Stimulated activated naive CD8-positive, alpha-beta T cell treated with anti-CD3 and anti-CD28 coated beads, Interleukin-15, amount 100 ng/mL, for 72 hours (primary cell): ENCODE measurements around the gene GLT8D1.
"Not testable (repeated sequence)": the region's sequence is repeated elsewhere in the genome, so short reads cannot be mapped to it uniquely, and the experiment has no call there.

ENCODE experiments used
- ATAC-seq: fragments of 150-1000 bp; cut with Tn5 transposase; 2 replicates; pipeline ENCODE4 v1.10.0; 2021; ENCODE audit warnings: mild to moderate bottlenecking, moderate library complexity
- DNase-seq, 2 donors: peaks; one replicate each; pipeline ENCODE4 v3.0.0; 2021 to 2022
- H3K27ac Mint-ChIP-seq, 2 donors: one replicate each; pipeline ENCODE4 v1.8.0; 2022; ENCODE audit warnings: mild to moderate bottlenecking in 2 of 2, mixed read lengths in 2 of 2, moderate library complexity in 2 of 2
- H3K27me3 Mint-ChIP-seq: one replicate; pipeline ENCODE4 v1.8.0; 2022; ENCODE audit warnings: mixed read lengths
- H3K4me1 Mint-ChIP-seq: one replicate; pipeline ENCODE4 v1.8.0; 2022; ENCODE audit warnings: mild to moderate bottlenecking, mixed read lengths
- H3K4me3 Mint-ChIP-seq, 2 donors: one replicate each; pipeline ENCODE4 v1.8.0; 2022; ENCODE audit warnings: mild to moderate bottlenecking in 2 of 2, mixed read lengths in 2 of 2, moderate library complexity in 1 of 2
- H3K9me3 Mint-ChIP-seq, 2 donors: one replicate each; pipeline ENCODE4 v1.8.0; 2022; ENCODE audit warnings: mixed read lengths in 2 of 2

The GLT8D1 gene

DNA sequence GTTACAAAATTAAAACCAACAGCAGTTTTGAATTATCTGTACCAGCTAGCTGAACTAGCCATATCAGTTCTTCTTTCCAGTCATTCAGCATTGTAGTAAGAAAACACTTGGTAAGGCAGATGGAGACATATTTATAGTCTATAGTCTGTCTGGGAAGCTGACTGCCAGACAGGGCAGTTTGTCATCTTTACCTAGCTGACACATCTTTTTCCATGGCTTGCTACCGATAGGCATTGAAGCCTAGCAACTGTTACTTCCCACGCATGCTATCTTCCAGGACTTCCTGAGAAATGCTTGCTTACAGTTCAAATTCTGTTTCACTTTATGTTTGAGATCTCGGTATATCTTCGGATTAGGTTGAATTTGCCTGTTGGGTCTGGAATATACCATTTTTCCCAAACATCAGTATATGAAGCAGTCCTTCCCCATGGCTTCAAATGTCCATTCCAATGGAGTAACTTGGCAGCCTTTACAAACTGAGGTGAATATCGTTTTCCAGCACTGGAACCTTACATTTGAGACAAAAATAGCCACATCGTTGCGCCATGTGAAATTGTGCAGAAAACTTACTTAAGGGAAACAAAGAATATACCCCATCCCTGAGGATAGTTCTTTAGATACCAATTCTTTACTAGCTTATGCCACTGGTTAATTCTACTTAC, 10.9 kb downstream of the GLT8D1 start:
- no peak overlapping the region for H3K4me3 Mint-ChIP-seq
- H3K4me1 Mint-ChIP-seq: peaks cover 42% of the 10 kb centered on the region
- H3K27ac Mint-ChIP-seq: no peak overlapping the region
- H3K9me3 Mint-ChIP-seq: no peaks in the 10 kb centered on the region
- DNase-seq: no peak
- H3K27me3 Mint-ChIP-seq: no peaks in the 10 kb centered on the region
- no peak for ATAC-seq

GRCh38 chr3:52693071-52693470, 12.5 kb downstream of the GLT8D1 start:
- no peaks in the 10 kb centered on the region for H3K27me3 Mint-ChIP-seq
- no peak overlapping the region for H3K4me3 Mint-ChIP-seq
- peak overlapping the region in 1 of 2 donors; percentile 72 for H3K27ac Mint-ChIP-seq
- H3K9me3 Mint-ChIP-seq: no peaks in the 10 kb centered on the region
- ATAC-seq: no peak
- DNase-seq: no peak
- peaks cover 58% of the 10 kb centered on the region for H3K4me1 Mint-ChIP-seq

DNA sequence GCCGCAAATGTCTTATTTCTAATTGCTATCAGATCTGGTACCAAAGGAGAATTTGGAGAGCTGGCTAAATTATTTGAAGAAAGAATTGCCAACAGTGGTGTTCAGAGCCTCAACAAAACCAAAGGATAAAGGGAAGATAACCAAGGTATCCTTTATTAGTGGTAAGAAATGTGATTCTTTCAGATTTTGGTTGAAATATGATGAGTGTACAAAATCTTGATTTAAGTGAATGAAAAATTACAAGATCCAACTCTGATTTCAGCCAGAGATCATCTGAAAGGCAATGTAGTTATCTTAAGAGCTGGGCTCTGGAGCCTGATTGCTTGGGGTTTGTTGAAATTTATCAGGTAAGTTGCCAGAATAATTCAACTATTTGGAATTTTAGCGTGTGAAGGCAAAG, 15.0 kb downstream of the GLT8D1 start:
- H3K9me3 Mint-ChIP-seq: no peaks in the 10 kb centered on the region
- H3K4me1 Mint-ChIP-seq: peaks cover 66% of the 10 kb centered on the region
- H3K27me3 Mint-ChIP-seq: no peaks in the 10 kb centered on the region
- ATAC-seq (no peak), DNase-seq (no peak)
- peak overlapping the region in 1 of 2 donors; percentile 54 for H3K4me3 Mint-ChIP-seq
- peak overlapping the region; percentile 37 to 78 for H3K27ac Mint-ChIP-seq

GRCh38 chr3:52689151-52689550, 16.4 kb downstream of the GLT8D1 start:
- H3K4me1 Mint-ChIP-seq: peaks cover 72% of the 10 kb centered on the region
- ATAC-seq (no peak), DNase-seq (no peak)
- H3K27ac Mint-ChIP-seq: peak overlapping the region; percentile 77 to 89
- H3K27me3 Mint-ChIP-seq: no peaks in the 10 kb centered on the region
- H3K9me3 Mint-ChIP-seq: no peaks in the 10 kb centered on the region
- peak overlapping the region; percentile 15 to 90 for H3K4me3 Mint-ChIP-seq

- Mint-ChIP-seq H3K4me3 (peak overlapping the region; percentile 44 to 90), H3K9me3 (no peaks in the 10 kb centered on the region), H3K27ac (peak overlapping the region; percentile 47 to 95), H3K27me3 (no peaks in the 10 kb centered on the region), H3K4me1 (peaks cover 64% of the 10 kb centered on the region)
- no peak for DNase-seq
- ATAC-seq: no peak
Observed at GRCh38 chr3:52688266-52688665, 17.3 kb downstream of the GLT8D1 start.

- no peaks in the 10 kb centered on the region for H3K27me3 Mint-ChIP-seq
- no peaks in the 10 kb centered on the region for H3K9me3 Mint-ChIP-seq
- ATAC-seq: peak; percentile 84
- peak; percentile 93 to 96 for DNase-seq
- peaks cover 67% of the 10 kb centered on the region for H3K4me1 Mint-ChIP-seq
- peak within 1 kb of the TSS; percentile 96 to 99 for H3K27ac Mint-ChIP-seq
- H3K4me3 Mint-ChIP-seq: peak within 1 kb of the TSS; percentile 93 to 98
Observed at GRCh38 chr3:52685709-52686691, 19.6 kb downstream of the GLT8D1 start, which contains the start of the genes GNL3 and PBRM1. TSS of gene GNL3 (plus strand) at chr3:52686032. CDS start at chr3:52686093, 61 bp downstream. TSS of gene PBRM1 (minus strand) at chr3:52685913.

- Mint-ChIP-seq H3K4me1 (peaks cover 66% of the 10 kb centered on the region), H3K4me3 (peak overlapping the region; percentile 84 to 93), H3K9me3 (no peaks in the 10 kb centered on the region), H3K27me3 (no peaks in the 10 kb centered on the region), H3K27ac (peak overlapping the region; percentile 96 to 97)
- ATAC-seq: peak; percentile 89
- DNase-seq: peak; percentile 83 to 90
Observed at GRCh38 chr3:52685285-52685708, 20.3 kb downstream of the GLT8D1 start.

- no peak for ATAC-seq
- Mint-ChIP-seq H3K27ac (no peak overlapping the region), H3K9me3 (no peaks in the 10 kb centered on the region), H3K4me3 (peak overlapping the region; percentile 84 to 93), H3K27me3 (no peaks in the 10 kb centered on the region), H3K4me1 (peaks cover 67% of the 10 kb centered on the region)
- DNase-seq: no peak
Observed at GRCh38 chr3:52684184-52684583, 21.4 kb downstream of the GLT8D1 start.

DNA sequence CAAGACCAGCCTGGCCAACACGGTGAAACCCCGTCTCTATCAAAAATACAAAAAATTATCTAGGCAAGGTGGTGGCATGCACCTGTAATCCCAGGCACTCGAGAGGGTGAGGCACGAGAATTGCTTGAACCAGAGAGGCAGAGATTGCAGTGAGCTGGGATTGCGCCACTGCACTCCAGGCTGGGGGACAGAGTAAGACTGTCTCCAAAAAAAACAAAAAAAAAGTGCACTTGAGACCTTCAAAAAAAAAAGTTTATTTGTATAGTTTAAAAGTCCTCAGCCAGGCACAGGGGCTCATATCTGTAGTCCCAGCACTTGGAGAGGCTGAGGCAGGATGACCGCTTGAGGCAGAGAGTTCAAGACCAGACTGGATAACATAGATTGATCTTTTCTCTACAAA, 22.0 kb downstream of the GLT8D1 start:
- Mint-ChIP-seq H3K27ac (peak overlapping the region; percentile 34 to 67), H3K4me3 (peak overlapping the region; percentile 42 to 93), H3K9me3 (no peaks in the 10 kb centered on the region), H3K4me1 (peaks cover 67% of the 10 kb centered on the region), H3K27me3 (no peaks in the 10 kb centered on the region)
- no peak for ATAC-seq
- DNase-seq: no peak

- Mint-ChIP-seq H3K27ac (peak overlapping the region in 1 of 2 donors; percentile 35), H3K27me3 (no peaks in the 10 kb centered on the region), H3K9me3 (no peaks in the 10 kb centered on the region), H3K4me3 (peak overlapping the region; percentile 32 to 62), H3K4me1 (peaks cover 51% of the 10 kb centered on the region)
- DNase-seq: peak in 1 of 2 donors; percentile 45
- peak; percentile 19 for ATAC-seq
Observed at GRCh38 chr3:52682016-52682415, 23.6 kb downstream of the GLT8D1 start.

- peaks cover 47% of the 10 kb centered on the region for H3K4me1 Mint-ChIP-seq
- H3K27me3 Mint-ChIP-seq: no peaks in the 10 kb centered on the region
- no peaks in the 10 kb centered on the region for H3K9me3 Mint-ChIP-seq
- ATAC-seq: no peak
- H3K27ac Mint-ChIP-seq: peak overlapping the region in 1 of 2 donors; percentile 52
- peak overlapping the region in 1 of 2 donors; percentile 62 for H3K4me3 Mint-ChIP-seq
- no peak for DNase-seq
Observed at GRCh38 chr3:52681596-52681995, 24.0 kb downstream of the GLT8D1 start.

- Mint-ChIP-seq H3K27ac (peak overlapping the region in 1 of 2 donors; percentile 95), H3K4me3 (no peak overlapping the region), H3K27me3 (no peaks in the 10 kb centered on the region), H3K9me3 (no peaks in the 10 kb centered on the region), H3K4me1 (peaks cover 47% of the 10 kb centered on the region)
- no peak for DNase-seq
- no peak for ATAC-seq
Observed at GRCh38 chr3:52679811-52680210, 25.8 kb downstream of the GLT8D1 start.

DNA sequence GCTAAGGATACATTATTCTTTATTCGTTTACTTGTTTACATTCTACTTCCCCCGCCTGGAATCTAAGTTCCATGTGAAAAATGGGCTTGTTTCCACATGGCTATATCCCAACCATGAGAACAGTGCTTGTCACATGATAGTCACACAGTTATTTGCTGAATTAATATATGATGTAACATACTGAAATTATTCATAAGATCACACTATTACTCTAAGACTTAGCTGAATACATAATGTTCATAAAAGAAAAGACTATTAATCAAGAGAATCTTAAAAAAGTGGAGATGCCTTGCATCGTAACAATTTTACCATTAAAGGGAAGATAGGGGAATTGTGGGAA, 26.4 kb downstream of the GLT8D1 start:
- no peak for DNase-seq
- no peak for ATAC-seq
- H3K4me1 Mint-ChIP-seq: peaks cover 41% of the 10 kb centered on the region
- H3K4me3 Mint-ChIP-seq: no peak overlapping the region
- H3K27ac Mint-ChIP-seq: peak overlapping the region; percentile 91 to 95
- no peaks in the 10 kb centered on the region for H3K27me3 Mint-ChIP-seq
- H3K9me3 Mint-ChIP-seq: no peaks in the 10 kb centered on the region

DNA sequence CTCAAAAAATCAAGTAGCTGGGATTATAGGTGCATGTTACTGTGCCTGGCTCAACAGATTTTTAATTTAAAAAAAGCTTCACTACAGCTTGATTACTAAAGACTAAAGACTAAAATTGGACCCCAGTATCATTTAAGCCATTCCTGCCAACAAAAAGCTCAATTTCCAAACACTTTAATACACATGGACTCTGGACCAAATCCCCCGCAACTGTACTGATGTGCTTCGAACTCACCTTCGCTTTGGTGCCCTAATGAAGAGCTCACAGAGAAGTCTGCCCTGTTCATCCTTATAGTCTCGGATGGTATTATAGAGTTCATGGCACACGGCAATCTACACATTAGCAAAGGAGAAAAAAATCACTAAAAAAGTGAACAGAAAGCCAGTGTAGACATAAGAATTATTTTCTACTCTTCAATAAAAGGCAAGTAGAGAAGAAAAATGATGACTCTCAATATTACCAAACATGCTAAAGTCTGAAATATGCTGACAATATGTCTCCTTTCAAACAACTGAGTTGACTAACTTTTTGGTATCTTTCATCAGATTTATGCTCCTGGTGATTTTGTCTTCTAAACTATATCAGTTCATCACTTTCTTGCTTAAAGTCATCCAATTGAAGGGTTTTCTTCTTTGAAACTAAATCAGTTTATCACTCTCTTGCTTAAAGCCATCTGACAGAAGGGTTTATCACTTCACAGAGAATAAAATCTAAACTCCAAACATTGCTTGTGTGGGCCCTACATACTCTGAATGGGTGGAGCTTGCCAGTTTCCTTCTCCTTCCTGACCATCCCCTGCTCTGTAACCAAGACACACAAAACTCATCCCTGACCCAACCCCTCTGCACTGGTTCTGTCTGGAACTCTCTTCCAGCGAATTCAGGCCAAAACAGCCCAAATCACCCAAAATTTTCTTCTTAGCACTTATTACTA, 27.1 kb downstream of the GLT8D1 start:
- Mint-ChIP-seq H3K4me3 (no peak overlapping the region), H3K27me3 (no peaks in the 10 kb centered on the region), H3K9me3 (no peaks in the 10 kb centered on the region), H3K27ac (peak overlapping the region; percentile 91 to 95), H3K4me1 (peaks cover 41% of the 10 kb centered on the region)
- ATAC-seq (no peak), DNase-seq (no peak)

DNA sequence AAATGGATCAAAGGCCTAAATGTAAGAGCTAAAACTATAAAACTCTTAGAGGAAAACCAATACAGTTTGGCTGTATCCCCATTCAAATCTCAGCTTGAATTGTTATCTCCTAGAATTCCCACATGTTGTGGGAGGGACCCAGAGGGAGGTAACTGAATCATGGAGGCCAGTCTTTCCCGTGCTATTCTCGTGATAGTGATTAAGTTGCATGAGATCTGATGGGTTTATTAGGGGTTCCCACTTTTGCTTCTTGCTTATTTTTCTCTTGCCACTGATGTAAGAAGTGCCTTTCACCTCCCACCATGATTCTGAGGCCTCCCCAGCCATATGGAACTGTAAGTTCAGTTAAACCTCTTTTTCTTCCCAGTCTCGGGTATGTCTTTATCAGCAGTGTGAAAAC, 29.4 kb downstream of the GLT8D1 start:
- not testable (repeated sequence) for ATAC-seq, H3K27me3 Mint-ChIP-seq, H3K27ac Mint-ChIP-seq, H3K4me3 Mint-ChIP-seq, DNase-seq, H3K9me3 Mint-ChIP-seq
- peaks cover 36% of the 10 kb centered on the region for H3K4me1 Mint-ChIP-seq
